Measurements from ENCODE around the gene ANKRD17.

The ANKRD17 gene

GRCh38 chr4:73053974-73054480, 204.6 kb downstream of the ANKRD17 start:
- no peak for DNase-seq (ENCODE audit: low read depth)

- DNase-seq (ENCODE audit: low read depth), result no peak
Measured at GRCh38 chr4:73053076-73053475, 205.5 kb downstream of the ANKRD17 start.

- DNase-seq (ENCODE audit: low read depth), result no peak
Measured at GRCh38 chr4:73051625-73052024, 207.0 kb downstream of the ANKRD17 start.

GRCh38 chr4:73045879-73046278, 212.7 kb downstream of the ANKRD17 start:
- no peak for DNase-seq (ENCODE audit: low read depth)

GRCh38 chr4:73037057-73037456, 221.5 kb downstream of the ANKRD17 start:
- DNase-seq (ENCODE audit: low read depth), result no peak

- no peak for DNase-seq (ENCODE audit: low read depth)
Measured at GRCh38 chr4:73036123-73036522, 222.5 kb downstream of the ANKRD17 start.

GRCh38 chr4:73034896-73035295, 223.7 kb downstream of the ANKRD17 start:
- DNase-seq (ENCODE audit: low read depth), result no peak

GRCh38 chr4:73028621-73029020, 230.0 kb downstream of the ANKRD17 start:
- DNase-seq (ENCODE audit: low read depth), result no peak
